Endothelial cell of umbilical vein (primary cell): Measurements from ENCODE around the gene CNDP2. TPM values are rescaled to one million over a fixed set of nuclear protein-coding genes. Genes with fewer than 3 reads are reported as not detected.
"Not testable (repeated sequence)": the region's sequence is repeated elsewhere in the genome, so short reads cannot be mapped to it uniquely, and the experiment has no call there.

Source experiments
- BruUV-seq: library from RNA; stranded (reverse); fragments of 400-500 nt; replicated peaks from 2 replicates; lab custom pipeline; 2021; lab: Mats Ljungman, UMichigan
- CTCF ChIA-PET: fragments of 300-600, 350-600 bp; sonication (Branson Sonifier 250); formaldehyde crosslinking; loops from one replicate; lab custom pipeline; 2021; ENCODE audit warnings: antibody characterized with exemption, inconsistent platforms; lab: Charles Lee
- POLR2A ChIA-PET: fragments of 300-600, 350-600 bp; sonication (Branson Sonifier 250); formaldehyde crosslinking; loops from one replicate; lab custom pipeline; 2021; ENCODE audit warnings: antibody characterized with exemption, inconsistent platforms; lab: Charles Lee
- DNase-seq: peaks from one replicate; pipeline ENCODE4 v3.0.0-alpha.2; 2011; ENCODE audit warnings: low read depth, low spot score
- FAIRE-seq: peaks from 2 replicates; lab custom pipeline; 2011; peaks lifted over from hg19 to GRCh38; lab: Jason Lieb, UNC
- H2AFZ ChIP-seq: 2 replicates; pipeline ENCODE4 v1.6.0; 2012; ENCODE audit warnings: low read depth, low read length, control low read depth, inconsistent platforms
- H3K27ac ChIP-seq: 2 replicates; pipeline ENCODE4 v1.5.1; 2011; ENCODE audit warnings: low read depth, mild to moderate bottlenecking, control low read depth, low read length, moderate library complexity; ENCODE audit not compliant: insufficient read depth
- H3K27me3 ChIP-seq, 2 experiments: 2 replicates each; pipeline versions ENCODE4 v1.6.0 to v1.6.1; 2011; ENCODE audit warnings: low read length in 2 of 2, mixed read lengths in 1 of 2; ENCODE audit not compliant: control insufficient read depth in 2 of 2, insufficient read depth in 2 of 2
- H3K36me3 ChIP-seq, 2 experiments: 2 replicates in 1 of 2; 3 replicates in 1 of 2; pipeline ENCODE4 v1.5.1; 2011; ENCODE audit warnings: low read length in 2 of 2, mild to moderate bottlenecking in 1 of 2, moderate library complexity in 1 of 2; ENCODE audit not compliant: control insufficient read depth in 2 of 2, insufficient read depth in 2 of 2; ENCODE audit errors: extremely low read depth in 1 of 2
- H3K4me1 ChIP-seq: 3 replicates; pipeline ENCODE4 v1.5.1; 2011; ENCODE audit warnings: mild to moderate bottlenecking, low read length; ENCODE audit not compliant: control insufficient read depth, insufficient read depth; ENCODE audit errors: extremely low read depth
- H3K4me2 ChIP-seq: 2 replicates; pipeline ENCODE4 v1.6.1; 2011; ENCODE audit warnings: low read length, control low read depth, mixed read lengths; ENCODE audit not compliant: insufficient read depth
- H3K4me3 ChIP-seq, 3 experiments: fragments of 200-600 bp in 1 of 3; sonication (generic), shearing (Covaris generic) in 1 of 3; replicated peaks in 1 of 3; 2 replicates each; pipeline ENCODE4 v1.5.1; 2011 to 2016; ENCODE audit warnings: control low read depth in 3 of 3, low read length in 3 of 3, mild to moderate bottlenecking in 2 of 3, inconsistent platforms in 1 of 3, low read depth in 1 of 3, moderate library complexity in 1 of 3; ENCODE audit not compliant: insufficient read depth in 1 of 3
- H3K79me2 ChIP-seq: 2 replicates; pipeline ENCODE4 v1.6.0; 2012; ENCODE audit warnings: low read length, inconsistent platforms; ENCODE audit not compliant: control insufficient read depth, insufficient read depth
- H3K9ac ChIP-seq: replicated peaks from 2 replicates; pipeline ENCODE3; 2011; ENCODE audit warnings: low read length, control low read depth; ENCODE audit not compliant: insufficient read depth; ENCODE audit errors: extremely low read depth
- H3K9me1 ChIP-seq: replicated peaks from 3 replicates; pipeline ENCODE4 v1.6.0; 2011; ENCODE audit warnings: mild to moderate bottlenecking, low read length; ENCODE audit not compliant: control insufficient read depth, insufficient read depth; ENCODE audit errors: extremely low read depth
- H3K9me3 ChIP-seq: replicated peaks from 2 replicates; pipeline ENCODE4 v1.5.1; 2012; ENCODE audit warnings: low read length, inconsistent platforms; ENCODE audit not compliant: control insufficient read depth, insufficient read depth
- H4K20me1 ChIP-seq: replicated peaks from 2 replicates; pipeline ENCODE3; 2011; ENCODE audit warnings: mild to moderate bottlenecking, low read length; ENCODE audit not compliant: control insufficient read depth, insufficient read depth; ENCODE audit errors: extremely low read depth
- EZH2 ChIP-seq: IDR thresholded peaks from 2 replicates; pipeline ENCODE4 v1.6.1; 2012; ENCODE audit warnings: borderline replicate concordance, low read depth, mild to moderate bottlenecking, moderate library complexity, low read length, inconsistent platforms; ENCODE audit not compliant: severe bottlenecking
- FOS ChIP-seq: IDR thresholded peaks from 2 replicates; pipeline ENCODE4 v1.6.1; 2011; ENCODE audit warnings: mild to moderate bottlenecking, low read length, moderate library complexity, borderline replicate concordance; ENCODE audit not compliant: insufficient read depth
- JUN ChIP-seq: IDR thresholded peaks from 2 replicates; pipeline ENCODE4 v1.6.1; 2011; ENCODE audit warnings: borderline replicate concordance, low read depth; ENCODE audit not compliant: insufficient read length, insufficient read depth
- MAX ChIP-seq: IDR thresholded peaks from 2 replicates; pipeline ENCODE4 v1.6.1; 2011; ENCODE audit not compliant: insufficient read depth, insufficient read length
- MYC ChIP-seq: IDR thresholded peaks from one replicate; pipeline ENCODE4 v1.6.1; 2011; ENCODE audit warnings: mild to moderate bottlenecking, low read depth, low read length
- POLR2A ChIP-seq: IDR thresholded peaks from 2 replicates; pipeline ENCODE4 v1.6.1; 2012; ENCODE audit warnings: low read depth, mild to moderate bottlenecking, control low read depth, low read length
- dilution Hi-C: fragments of 300-500 bp; cut with MboI; formaldehyde crosslinking; loops from one replicate; pipeline ENCODE4 v1.15.0; 2019; ENCODE audit warnings: low sequenced_read_pairs; ENCODE audit not compliant: extremely low pct_ligation_motif_present
- intact Hi-C: fragments of 100-400 bp; cut with micrococcal nuclease; formaldehyde crosslinking; loops from one replicate; pipeline ENCODE4 v1.10.0; 2022
- polyA plus RNA-seq, 4 experiments: library from polyadenylated mRNA; depleted of rRNA in 3 of 4; stranded (reverse) in 3 of 4; unstranded in 1 of 4; fragments of >200 nt; gene quantifications; 2 replicates each; pipeline versions ENCODE4 v1.2.1 to v1.2.3, GENCODE V29; 2011 to 2012; ENCODE audit warnings: missing spikeins in 1 of 4
- total RNA-seq: library from RNA; stranded (reverse); gene quantifications from 2 replicates; pipeline ENCODE4 v1.2.3, GENCODE V29; 2021
- TF ChIP-seq, protein P1 (sequence below), 2 donors: IDR thresholded peaks; 1 replicate in 1 of 2; 2 replicates in 1 of 2; pipeline ENCODE4 v1.5.1; 2011; ENCODE audit warnings: low read length in 2 of 2, mild to moderate bottlenecking in 2 of 2, moderate library complexity in 2 of 2, control low read depth in 1 of 2, inconsistent platforms in 1 of 2, low read depth in 1 of 2; ENCODE audit not compliant: insufficient read depth in 1 of 2; ENCODE audit errors: extremely low read depth in 1 of 2

CNDP2 gene
- total and polyA plus RNA-seq, 2 donors (not counting 3 experiments of a cell fraction or from before 2014, with no cell fraction given), result 52.9 to 123 TPM

DNA sequence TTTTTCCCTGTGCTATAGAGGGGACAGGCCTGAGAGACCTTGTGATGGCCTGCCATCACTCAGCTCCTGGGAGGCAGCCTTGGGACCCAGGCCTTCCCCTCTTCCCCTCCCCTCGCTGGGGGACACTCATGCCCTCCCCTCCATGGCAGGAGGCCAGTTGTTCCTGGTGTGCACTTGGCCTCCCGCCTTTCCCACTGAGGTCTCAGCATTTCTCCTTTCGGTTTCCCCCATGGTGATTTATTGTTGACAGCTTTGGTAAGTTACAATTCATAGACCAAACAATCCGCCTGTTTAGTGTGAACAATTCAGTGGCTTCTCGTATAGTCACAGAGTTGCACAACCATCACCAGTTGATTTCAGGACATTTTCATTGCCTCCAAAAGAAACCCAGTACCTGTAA lies 27.9 kb downstream of the CNDP2 start:
- no peak overlapping the region for H3K27ac ChIP-seq
- peak; percentile 13 for DNase-seq
- CTCF ChIA-PET, result interaction anchor here (1.5 kb wide), 1 partner anchor 28 kb away, joined by 3 read pairs; no protein-coding TSS in a partner anchor

DNA sequence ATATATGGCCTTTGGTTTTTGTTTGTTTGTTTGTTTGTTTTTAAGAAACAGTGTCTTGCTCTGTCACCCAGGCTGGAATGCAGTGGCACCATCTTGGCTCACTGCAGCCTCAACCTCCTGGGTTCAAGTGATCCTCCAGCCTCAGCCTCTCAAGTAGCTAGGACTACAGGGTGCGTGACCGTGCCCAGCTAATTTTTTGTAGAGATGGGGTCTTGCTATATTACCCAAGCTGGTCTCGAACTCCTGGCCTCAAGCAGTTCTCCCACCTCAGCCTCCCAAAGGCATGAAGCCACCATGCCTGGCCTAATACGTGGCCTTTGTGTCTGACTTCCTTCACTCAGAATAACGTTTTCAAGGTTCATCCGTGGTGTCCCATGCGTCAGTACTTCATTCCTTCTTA lies 28.8 kb downstream of the CNDP2 start:
- BruUV-seq, DNase-seq, H2AFZ ChIP-seq, H3K79me2 ChIP-seq, H3K9me1 ChIP-seq, H3K9ac ChIP-seq, H3K36me3 ChIP-seq, H4K20me1 ChIP-seq, POLR2A ChIA-PET, intact Hi-C loops, H3K4me3 ChIP-seq, H3K9me3 ChIP-seq, H3K4me2 ChIP-seq, H3K27ac ChIP-seq, FAIRE-seq, dilution Hi-C loops, H3K27me3 ChIP-seq, H3K4me1 ChIP-seq: not testable (repeated sequence)
- CTCF ChIA-PET, result interaction anchor here (0.7 to 1.5 kb wide), 2 partner anchors 27 to 80 kb away, joined by 3 read pairs; no protein-coding TSS in a partner anchor

More for the DNA sequence above, 27.9 kb downstream of the CNDP2 start:
- intact Hi-C loops, result no loop called here
- H3K9me3 ChIP-seq, result no peaks in the 10 kb centered on the region
- peaks cover 0 to 9% of the 10 kb centered on the region in 2 experiments for H3K27me3 ChIP-seq
- no TSS peak for BruUV-seq
- no peak overlapping the region for H3K4me3 ChIP-seq
- no peaks in the 10 kb centered on the region for H3K79me2 ChIP-seq
- H2AFZ ChIP-seq, result no peak overlapping the region
- dilution Hi-C loops, result no loop called here
- no peak for TF ChIP-seq POLR2A
- no peak for TF ChIP-seq EZH2
- TF ChIP-seq JUN, result no peak
- no peak for TF ChIP-seq FOS
- TF ChIP-seq, protein P1, sequence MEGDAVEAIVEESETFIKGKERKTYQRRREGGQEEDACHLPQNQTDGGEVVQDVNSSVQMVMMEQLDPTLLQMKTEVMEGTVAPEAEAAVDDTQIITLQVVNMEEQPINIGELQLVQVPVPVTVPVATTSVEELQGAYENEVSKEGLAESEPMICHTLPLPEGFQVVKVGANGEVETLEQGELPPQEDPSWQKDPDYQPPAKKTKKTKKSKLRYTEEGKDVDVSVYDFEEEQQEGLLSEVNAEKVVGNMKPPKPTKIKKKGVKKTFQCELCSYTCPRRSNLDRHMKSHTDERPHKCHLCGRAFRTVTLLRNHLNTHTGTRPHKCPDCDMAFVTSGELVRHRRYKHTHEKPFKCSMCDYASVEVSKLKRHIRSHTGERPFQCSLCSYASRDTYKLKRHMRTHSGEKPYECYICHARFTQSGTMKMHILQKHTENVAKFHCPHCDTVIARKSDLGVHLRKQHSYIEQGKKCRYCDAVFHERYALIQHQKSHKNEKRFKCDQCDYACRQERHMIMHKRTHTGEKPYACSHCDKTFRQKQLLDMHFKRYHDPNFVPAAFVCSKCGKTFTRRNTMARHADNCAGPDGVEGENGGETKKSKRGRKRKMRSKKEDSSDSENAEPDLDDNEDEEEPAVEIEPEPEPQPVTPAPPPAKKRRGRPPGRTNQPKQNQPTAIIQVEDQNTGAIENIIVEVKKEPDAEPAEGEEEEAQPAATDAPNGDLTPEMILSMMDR (IDR thresholded peaks at IDR 0.05; ENCODE audit: extremely low read depth in 1 of 2, insufficient read depth in 1 of 2, low read depth in 1 of 2, low read length in 2 of 2), result no peak
- TF ChIP-seq MAX, result no peak
- no peak for TF ChIP-seq MYC
- no peak overlapping the region for H3K4me2 ChIP-seq
- POLR2A ChIA-PET, result no interaction called here
- H3K9ac ChIP-seq, result no peak overlapping the region
- H3K4me1 ChIP-seq, result no peaks in the 10 kb centered on the region
- H3K36me3 ChIP-seq, result peaks cover 0 to 9% of the 10 kb centered on the region in 2 experiments
- no peak for FAIRE-seq
- H3K9me1 ChIP-seq, result no peaks in the 10 kb centered on the region
- no peaks in the 10 kb centered on the region for H4K20me1 ChIP-seq
